HG03135 (cell line): ENCODE measurements around the gene CCDC187.

ENCODE experiments used
- ATAC-seq: cut with Tn5 transposase; IDR thresholded peaks from one replicate; pipeline ENCODE4 v1.9.1; 2021; ENCODE audit warnings: mild to moderate bottlenecking, moderate library complexity; ENCODE audit not compliant: unreplicated experiment

Gene CCDC187

GRCh38 chr9:136313111-136314055, 9.5 kb upstream of the CCDC187 start:
- ATAC-seq: no peak

GRCh38 chr9:136312436-136312835, 8.5 kb upstream of the CCDC187 start:
- ATAC-seq: no peak

GRCh38 chr9:136312009-136312375, 8.1 kb upstream of the CCDC187 start:
- ATAC-seq: no peak

- no peak for ATAC-seq
Measured at GRCh38 chr9:136311051-136312008, 7.4 kb upstream of the CCDC187 start.

GRCh38 chr9:136310273-136311030, 6.6 kb upstream of the CCDC187 start:
- no peak for ATAC-seq

- no peak for ATAC-seq
Measured at GRCh38 chr9:136309806-136310220, 5.9 kb upstream of the CCDC187 start.

GRCh38 chr9:136309101-136309801, 5.4 kb upstream of the CCDC187 start:
- no peak for ATAC-seq

- ATAC-seq: no peak
Measured at GRCh38 chr9:136308702-136309053, 4.8 kb upstream of the CCDC187 start.

- no peak for ATAC-seq
Measured at GRCh38 chr9:136308006-136308701, 4.3 kb upstream of the CCDC187 start.

GRCh38 chr9:136307215-136307750, 3.4 kb upstream of the CCDC187 start:
- no peak for ATAC-seq

- no peak for ATAC-seq
Measured at GRCh38 chr9:136306211-136307208, 2.6 kb upstream of the CCDC187 start.

- ATAC-seq: no peak
Measured at GRCh38 chr9:136305804-136306203, 1.9 kb upstream of the CCDC187 start.

GRCh38 chr9:136304981-136305380, 1.1 kb upstream of the CCDC187 start:
- ATAC-seq: no peak

- ATAC-seq: no peak
Measured at GRCh38 chr9:136304456-136304855, 562 bp upstream of the CCDC187 start.

GRCh38 chr9:136303066-136303824, 649 bp downstream of the CCDC187 start:
- no peak for ATAC-seq

GRCh38 chr9:136302527-136302926, 1.4 kb downstream of the CCDC187 start:
- no peak for ATAC-seq

GRCh38 chr9:136300866-136301265, 3.0 kb downstream of the CCDC187 start:
- no peak for ATAC-seq
